Stimulated activated CD4-positive, alpha-beta T cell treated with anti-CD3 and anti-CD28 coated beads, Interleukin-1b, Interleukin-23, amount 100 ng/mL, for 48 hours (primary cell): ENCODE data around the gene ADTRP.

Source experiments
- DNase-seq: peaks from one replicate; pipeline ENCODE4 v3.0.0-alpha.2; 2020

ADTRP gene

GRCh38 chr6:11722805-11723631, 55.6 kb downstream of the ADTRP start:
- no peak for DNase-seq

DNA sequence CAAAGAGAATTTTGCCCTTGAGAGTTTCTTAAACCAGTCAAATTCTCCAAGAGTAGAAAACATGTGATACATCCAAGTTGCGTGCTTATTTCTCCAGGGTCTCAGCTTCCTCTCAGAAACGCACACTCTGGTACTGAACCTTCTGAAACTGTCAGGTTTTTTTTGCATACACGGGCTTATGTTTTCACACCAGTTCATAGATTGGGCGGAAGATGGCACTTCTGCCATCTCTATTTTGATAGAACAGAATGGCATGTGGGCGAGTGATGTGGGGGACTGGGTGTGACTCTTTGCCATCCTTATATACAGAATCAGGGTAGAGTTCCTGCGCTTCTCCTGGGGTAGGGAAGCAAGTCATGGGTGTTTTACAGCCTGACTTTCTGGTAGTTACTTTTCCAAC, 56.4 kb downstream of the ADTRP start:
- DNase-seq = no peak

DNA sequence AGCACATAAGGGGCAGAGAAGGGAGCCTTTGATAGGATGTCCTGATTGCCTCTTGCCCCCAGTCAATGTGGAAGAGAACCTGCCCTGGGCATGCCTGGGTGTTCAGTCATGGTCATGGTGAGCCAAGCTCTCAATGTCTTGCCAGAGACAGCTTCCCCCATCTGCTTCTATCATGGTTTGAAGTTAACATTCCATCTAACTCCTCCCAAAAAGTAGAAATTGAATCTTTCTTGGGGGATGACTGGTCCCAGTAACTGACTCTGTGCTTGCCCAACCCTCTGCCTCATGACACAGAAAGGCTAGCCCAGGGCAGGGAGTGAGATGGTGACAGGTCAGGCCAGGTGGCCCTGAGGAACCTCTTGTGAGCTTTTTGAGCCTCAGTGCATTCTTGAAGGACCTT, 60.1 kb downstream of the ADTRP start:
- no peak for DNase-seq

GRCh38 chr6:11718031-11718430, 60.6 kb downstream of the ADTRP start:
- no peak for DNase-seq

GRCh38 chr6:11714798-11715285, 63.8 kb downstream of the ADTRP start:
- no peak for DNase-seq

DNA sequence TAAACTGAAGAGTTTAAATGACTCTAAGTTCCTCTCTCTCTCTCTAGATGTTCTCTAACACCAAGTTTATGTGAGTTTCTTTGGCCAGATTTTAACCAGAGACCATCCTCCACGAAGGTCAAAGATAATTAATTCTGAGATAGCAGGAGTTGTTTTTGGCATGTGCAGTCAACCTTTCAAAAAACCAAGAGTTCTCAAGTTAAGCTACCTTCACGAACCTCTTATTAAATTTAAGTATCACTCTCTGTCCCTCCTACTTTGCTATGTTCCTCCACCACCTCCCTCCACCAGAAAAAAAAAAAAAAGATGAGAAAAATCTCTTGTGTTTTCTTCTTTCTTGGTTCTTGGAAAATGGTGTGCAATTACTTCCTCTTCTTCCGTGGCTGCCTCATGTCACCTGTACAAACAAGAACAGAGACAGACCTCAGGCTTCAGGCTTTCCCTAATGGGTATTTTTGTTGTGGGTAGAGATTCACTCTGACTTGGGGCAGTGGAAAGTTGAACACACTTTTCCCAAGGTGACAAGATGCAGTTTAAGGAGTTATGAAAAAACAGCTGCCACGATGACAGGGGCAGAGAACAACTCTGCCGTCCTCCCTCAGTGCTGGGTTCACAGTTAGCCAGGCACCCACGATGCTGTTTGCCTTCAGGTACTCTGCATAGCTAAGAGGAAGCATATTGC, 64.3 kb downstream of the ADTRP start:
- DNase-seq = peak; percentile 61

DNA sequence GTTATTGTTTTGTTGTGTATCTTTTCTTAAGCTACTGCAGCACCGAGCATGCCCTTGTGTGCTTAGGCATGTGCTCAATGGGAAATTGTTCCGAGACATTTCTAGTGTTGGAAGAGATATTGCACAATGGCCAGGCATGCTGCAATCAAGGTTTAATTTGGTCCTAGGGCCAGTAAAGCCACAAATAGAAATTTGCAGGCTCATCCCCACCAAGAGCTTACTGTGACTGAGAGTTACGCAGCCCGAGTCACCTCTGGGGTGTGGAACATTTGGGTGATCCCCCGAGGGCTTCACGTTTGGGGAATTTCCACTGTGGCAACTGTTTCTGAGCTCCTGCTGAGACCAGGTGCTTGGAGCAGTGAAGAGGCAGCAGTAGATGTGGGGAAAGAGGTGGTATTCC, 65.8 kb downstream of the ADTRP start:
- peak; percentile 72 for DNase-seq

- DNase-seq = peak; percentile 37
These were observed 66.5 kb downstream of the ADTRP start for GRCh38 chr6:11711984-11712711.

- DNase-seq = peak; percentile 88
These were observed 67.3 kb downstream of the ADTRP start for GRCh38 chr6:11711003-11711983.

DNA sequence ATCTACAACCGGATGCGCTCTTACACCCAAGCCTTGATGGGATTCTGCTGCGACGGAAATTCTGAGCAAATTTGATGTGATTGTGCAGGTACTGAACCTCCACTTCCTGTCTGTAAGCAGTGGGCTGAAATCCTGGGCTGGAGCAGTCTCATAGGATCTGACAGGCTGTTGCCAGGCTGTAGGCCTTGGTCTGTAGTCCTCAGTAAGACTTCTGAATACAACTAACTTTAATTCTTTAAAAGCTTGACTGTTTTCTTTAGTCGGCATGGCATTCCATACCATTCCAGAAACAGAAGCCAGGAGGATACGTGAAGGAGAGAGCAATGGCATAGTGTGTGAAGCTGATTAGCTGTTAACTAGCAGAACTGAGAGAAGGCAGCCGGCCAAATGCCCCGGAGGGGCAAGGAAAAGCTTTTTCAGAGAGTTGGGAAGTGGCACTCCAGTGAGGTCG, 68.3 kb downstream of the ADTRP start:
- peak; percentile 79 for DNase-seq

- no peak for DNase-seq
These were observed 72.4 kb downstream of the ADTRP start for GRCh38 chr6:11706171-11706570.

DNA sequence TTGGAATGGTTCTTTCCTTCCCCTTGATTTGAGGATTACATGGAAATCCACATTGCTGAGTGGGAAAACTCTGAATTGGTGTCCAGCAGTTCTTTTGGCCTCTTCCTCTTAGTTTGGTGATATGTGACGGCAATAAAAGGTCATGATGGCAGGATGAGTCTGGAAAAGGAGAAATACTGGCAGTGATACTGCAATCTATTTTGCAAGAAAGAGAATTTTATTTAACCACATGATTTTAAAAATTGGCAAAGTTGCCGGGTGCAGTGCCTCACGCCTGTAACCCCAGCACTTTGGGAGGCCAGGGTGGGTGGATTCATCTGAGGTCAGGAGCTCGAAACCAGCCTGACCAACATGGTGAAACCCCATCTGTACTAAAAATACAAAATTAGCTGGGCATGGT, 73.1 kb downstream of the ADTRP start:
- DNase-seq = no peak

- DNase-seq = peak; percentile 59
These were observed 73.5 kb downstream of the ADTRP start for GRCh38 chr6:11705069-11705468.

DNA sequence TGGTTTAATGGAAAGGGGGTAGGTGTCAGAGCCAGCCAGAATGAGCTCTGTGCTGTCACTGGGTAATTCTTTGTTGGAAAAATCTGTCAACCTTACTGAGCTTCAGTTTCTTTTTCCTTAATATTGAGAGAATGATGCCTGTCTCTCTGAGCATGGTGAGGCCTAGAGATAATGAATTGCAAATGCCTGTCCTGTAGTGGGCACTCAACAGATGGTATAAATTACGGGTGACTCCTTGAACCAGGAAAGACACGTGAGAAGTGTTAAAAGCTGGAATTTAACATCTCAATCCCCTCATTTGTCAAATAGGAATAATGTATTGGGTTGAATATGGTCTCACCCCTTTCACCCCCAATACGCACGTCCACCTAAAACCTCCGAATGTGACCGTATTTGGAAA, 74.9 kb downstream of the ADTRP start:
- no peak for DNase-seq

GRCh38 chr6:11702500-11703130, 76.0 kb downstream of the ADTRP start:
- no peak for DNase-seq

GRCh38 chr6:11702089-11702488, 76.5 kb downstream of the ADTRP start:
- DNase-seq = no peak

DNA sequence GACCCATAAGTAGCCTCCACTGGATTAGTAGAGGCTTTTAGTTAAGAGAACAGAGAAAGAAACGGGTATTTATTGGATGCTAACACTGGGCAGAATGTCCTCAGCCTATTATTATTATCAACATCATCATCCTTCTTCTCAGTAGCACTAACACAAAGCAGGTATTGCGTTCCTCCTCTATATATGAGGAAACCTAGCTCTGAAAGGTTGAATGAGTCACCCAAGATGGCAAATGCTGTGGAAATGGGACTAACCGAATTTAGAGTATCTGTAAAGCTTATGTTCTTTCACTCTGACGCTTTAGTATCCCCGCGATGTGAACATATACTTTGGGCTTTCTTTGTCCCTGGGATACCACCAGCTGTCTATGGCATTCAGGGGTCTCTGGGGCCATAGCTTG, 77.0 kb downstream of the ADTRP start:
- no peak for DNase-seq

GRCh38 chr6:11700118-11700718, 78.4 kb downstream of the ADTRP start:
- no peak for DNase-seq

GRCh38 chr6:11699576-11699975, 79.0 kb downstream of the ADTRP start:
- no peak for DNase-seq

- DNase-seq = no peak
These were observed 85.9 kb downstream of the ADTRP start for GRCh38 chr6:11692451-11693376.
